Activated CD4-positive, alpha-beta T cell treated with anti-CD3 and anti-CD28 coated beads, Interleukin-2, amount 10 ng/mL, durations not matched to agents 24 days and 14 days (primary cell): ENCODE measurements around the gene EMC9. TPM values are rescaled to one million over a fixed set of nuclear protein-coding genes. Genes with fewer than 3 reads are reported as not detected.

ENCODE experiments used
- DNase-seq: peaks from one replicate; pipeline ENCODE4 v3.0.0; 2022
- H3K27ac Mint-ChIP-seq: one replicate; pipeline ENCODE4 v1.8.0; 2022; ENCODE audit warnings: mild to moderate bottlenecking, mixed read lengths
- H3K27me3 Mint-ChIP-seq: one replicate; pipeline ENCODE4 v1.8.0; 2022; ENCODE audit warnings: mixed read lengths
- H3K36me3 Mint-ChIP-seq: one replicate; pipeline ENCODE4 v1.8.0; 2022; ENCODE audit warnings: low read depth, mild to moderate bottlenecking, mixed read lengths
- H3K4me1 Mint-ChIP-seq: one replicate; pipeline ENCODE4 v1.8.0; 2021; ENCODE audit warnings: mixed read lengths
- H3K4me3 Mint-ChIP-seq: one replicate; pipeline ENCODE4 v1.8.0; 2022; ENCODE audit warnings: mild to moderate bottlenecking, moderate library complexity, mixed read lengths
- H3K9me3 Mint-ChIP-seq: one replicate; pipeline ENCODE4 v1.8.0; 2021; ENCODE audit warnings: mixed read lengths
- intact Hi-C: fragments of 100-400 bp; cut with micrococcal nuclease; formaldehyde crosslinking; loops from one replicate; pipeline ENCODE4 v1.15.1; 2023
- total RNA-seq: library from RNA; stranded (reverse); gene quantifications from 2 replicates; pipeline ENCODE4 v1.2.3, GENCODE V29; 2022

The EMC9 gene
- total RNA-seq, 1 donor from 2014 or later: 26.6 TPM

DNA sequence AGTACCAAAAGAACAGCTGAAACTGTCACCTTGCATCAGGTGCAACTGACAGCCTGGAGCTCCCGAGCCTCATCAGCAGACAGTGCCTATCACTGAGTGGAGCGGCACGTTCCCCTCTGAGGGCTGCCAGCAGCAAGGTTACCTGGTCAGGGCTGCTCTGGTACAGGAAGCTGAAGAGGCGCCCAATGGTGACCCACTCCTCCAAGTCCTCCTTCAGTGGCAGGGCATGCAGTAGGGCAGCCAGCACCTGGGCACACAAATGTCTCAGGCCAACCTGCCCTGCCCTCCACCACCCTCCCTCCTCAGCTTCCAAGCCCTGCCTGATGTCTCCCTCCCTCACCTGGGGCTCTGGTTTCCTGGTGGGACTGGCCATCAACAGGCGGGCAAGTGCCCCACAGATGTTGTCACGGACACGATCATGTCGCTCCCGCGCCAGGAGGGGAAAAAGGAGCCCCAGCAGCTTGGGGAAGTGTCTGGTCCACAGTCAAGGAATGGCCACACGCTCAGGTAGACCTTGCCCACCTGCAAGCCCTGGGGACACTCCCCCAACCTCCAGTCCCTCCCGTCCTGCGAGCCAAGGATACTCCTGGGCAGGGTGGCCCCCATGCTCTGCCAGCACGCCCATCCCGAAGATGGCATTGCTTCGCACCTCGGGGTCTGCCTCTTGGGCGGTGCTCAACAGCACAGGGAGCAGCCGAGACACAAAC is 40.1 kb upstream of the EMC9 start:
- Mint-ChIP-seq H3K4me3 (no peak overlapping the region), H3K36me3 (peaks cover 70% of the 10 kb centered on the region), H3K9me3 (no peaks in the 10 kb centered on the region), H3K27me3 (no peaks in the 10 kb centered on the region), H3K4me1 (peaks cover 5% of the 10 kb centered on the region), H3K27ac (no peak overlapping the region)
- DNase-seq: peak; percentile 60
- intact Hi-C loops: no loop called here

DNA sequence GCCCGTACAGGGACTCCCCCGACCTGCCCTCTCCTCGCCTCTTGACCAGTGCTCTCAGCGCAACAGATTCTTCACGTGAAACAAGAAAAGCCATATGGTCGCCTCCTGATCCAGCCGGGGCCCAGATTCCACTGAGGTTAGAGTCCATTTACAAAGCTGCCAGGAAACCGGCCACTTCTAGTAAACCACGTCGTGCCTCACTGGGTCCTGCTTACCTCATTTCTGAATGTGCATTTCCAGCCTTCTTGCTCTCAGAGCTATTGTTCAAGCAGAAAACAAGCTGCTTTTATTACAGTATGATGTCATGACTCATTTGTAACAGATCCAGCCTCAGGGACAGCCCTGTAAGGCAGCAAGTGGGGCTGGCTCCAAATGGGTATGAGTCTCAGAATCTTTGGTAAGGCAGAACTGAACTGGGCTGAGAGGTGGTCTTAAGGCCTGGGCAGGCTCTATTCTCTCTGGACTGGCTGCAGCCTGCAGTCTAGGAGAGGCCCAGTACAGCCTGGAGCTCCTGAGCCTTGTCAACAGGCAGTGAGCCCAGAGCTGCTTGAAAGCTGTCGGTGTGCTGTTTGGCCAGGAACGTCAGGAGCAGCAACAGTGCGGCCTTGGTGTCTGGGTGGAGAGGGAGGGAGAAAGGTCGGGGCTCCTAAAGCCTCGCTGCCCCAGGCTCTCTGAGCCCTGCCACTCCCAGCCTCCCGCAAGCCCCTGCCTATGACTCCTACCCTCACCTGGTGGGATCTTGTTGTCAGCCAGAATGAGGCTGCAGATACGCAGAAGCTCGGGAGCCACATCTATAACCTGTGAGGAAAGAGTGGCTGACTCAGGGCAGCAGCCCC is 38.8 kb upstream of the EMC9 start:
- Mint-ChIP-seq H3K4me3 (no peak overlapping the region), H3K27me3 (no peaks in the 10 kb centered on the region), H3K27ac (peak overlapping the region; percentile 12), H3K4me1 (peaks cover 2% of the 10 kb centered on the region), H3K9me3 (no peaks in the 10 kb centered on the region), H3K36me3 (peaks cover 66% of the 10 kb centered on the region)
- DNase-seq: no peak
- intact Hi-C loops: no loop called here

GRCh38 chr14:24179294-24179960 is 38.0 kb upstream of the EMC9 start:
- H3K36me3 Mint-ChIP-seq: peaks cover 68% of the 10 kb centered on the region
- H3K27me3 Mint-ChIP-seq: no peaks in the 10 kb centered on the region
- peak; percentile 57 for DNase-seq
- no peaks in the 10 kb centered on the region for H3K9me3 Mint-ChIP-seq
- H3K4me1 Mint-ChIP-seq: peaks cover 5% of the 10 kb centered on the region
- peak overlapping the region; percentile 59 for H3K27ac Mint-ChIP-seq
- H3K4me3 Mint-ChIP-seq: no peak overlapping the region
- intact Hi-C loops: no loop called here

DNA sequence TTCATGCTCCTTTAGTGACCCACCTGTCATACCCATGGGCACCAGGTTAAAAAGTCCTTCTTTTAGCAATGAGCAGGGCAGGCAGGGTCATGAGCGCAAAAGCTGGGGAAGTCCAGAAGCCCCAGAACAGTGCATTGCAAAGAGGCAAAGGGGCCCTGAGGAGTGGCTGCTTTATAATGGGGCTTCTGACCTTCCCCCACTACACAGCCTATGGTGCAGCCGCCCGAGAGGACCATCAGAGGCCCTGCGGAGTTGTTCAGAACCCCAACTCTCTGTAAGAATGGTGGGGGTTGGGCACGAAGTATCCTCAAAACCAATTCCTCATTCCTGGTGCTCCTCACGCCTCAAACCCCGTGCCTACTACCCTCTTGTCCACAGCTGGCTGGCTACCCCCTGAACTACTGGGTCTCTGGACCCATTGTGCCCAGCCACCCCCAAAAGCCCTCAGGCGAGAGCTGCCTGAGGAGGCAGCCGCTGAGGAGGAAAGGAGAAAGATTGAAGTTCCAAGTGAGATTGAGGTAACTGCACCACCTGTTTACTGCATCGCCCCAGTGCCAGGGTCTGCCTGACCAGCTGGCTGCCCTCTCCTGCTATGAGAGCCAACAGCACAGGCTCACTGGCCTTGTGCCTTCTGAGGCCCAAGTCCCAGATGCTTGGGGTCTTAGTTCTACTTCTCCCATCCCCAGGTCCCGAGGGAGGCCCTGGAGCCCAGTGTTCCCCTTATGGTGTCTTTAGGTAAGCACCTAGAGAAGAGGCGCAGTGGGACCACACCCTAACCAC is 37.2 kb upstream of the EMC9 start:
- Mint-ChIP-seq H3K27ac (no peak overlapping the region), H3K9me3 (no peaks in the 10 kb centered on the region), H3K4me3 (no peak overlapping the region), H3K4me1 (peaks cover 5% of the 10 kb centered on the region), H3K36me3 (peaks cover 66% of the 10 kb centered on the region), H3K27me3 (no peaks in the 10 kb centered on the region)
- DNase-seq: peak; percentile 55
- intact Hi-C loops: no loop called here

GRCh38 chr14:24177891-24178290 is 36.5 kb upstream of the EMC9 start:
- H3K4me1 Mint-ChIP-seq: peaks cover 5% of the 10 kb centered on the region
- no peak for DNase-seq
- H3K4me3 Mint-ChIP-seq: no peak overlapping the region
- H3K27me3 Mint-ChIP-seq: no peaks in the 10 kb centered on the region
- peaks cover 67% of the 10 kb centered on the region for H3K36me3 Mint-ChIP-seq
- intact Hi-C loops: no loop called here
- no peak overlapping the region for H3K27ac Mint-ChIP-seq
- no peaks in the 10 kb centered on the region for H3K9me3 Mint-ChIP-seq

DNA sequence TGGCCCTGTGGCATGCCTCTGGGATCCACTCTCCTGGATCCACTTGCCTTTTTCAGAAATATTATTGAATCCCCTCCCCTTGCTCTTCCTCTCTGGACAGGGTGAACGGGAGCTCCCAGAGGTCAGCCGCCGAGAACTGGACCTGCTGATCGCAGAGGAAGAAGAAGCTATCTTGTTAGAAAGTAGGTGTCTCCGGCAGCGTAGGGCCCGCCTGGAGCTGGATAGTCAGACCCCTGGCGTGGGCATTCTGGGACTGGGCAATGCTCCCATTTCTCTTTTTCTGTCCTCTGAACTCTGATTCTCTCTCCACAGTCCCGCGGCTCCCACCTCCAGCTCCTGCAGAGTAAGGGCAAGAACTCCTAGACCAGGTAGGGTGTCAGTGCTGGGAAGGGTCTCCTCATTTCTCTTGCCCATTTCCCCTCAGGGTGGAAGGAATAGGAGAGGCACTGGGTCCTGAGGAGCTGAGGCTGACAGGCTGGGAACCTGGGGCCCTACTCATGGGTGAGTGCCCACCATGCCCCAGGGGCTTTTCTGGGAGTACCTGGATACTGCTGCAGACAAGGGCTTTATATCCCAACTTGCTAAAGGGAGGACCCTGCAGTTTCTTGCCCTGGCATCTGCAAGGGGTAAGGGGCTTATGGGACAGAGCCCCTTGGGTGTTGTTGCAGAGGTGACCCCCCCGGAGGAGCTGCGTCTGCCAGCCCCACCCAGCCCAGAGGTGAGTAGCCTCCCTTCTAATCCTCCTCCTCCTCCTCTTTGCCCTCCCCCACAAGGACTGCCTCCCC is 35.8 kb upstream of the EMC9 start:
- Mint-ChIP-seq H3K4me1 (peaks cover 5% of the 10 kb centered on the region), H3K4me3 (no peak overlapping the region), H3K36me3 (peaks cover 63% of the 10 kb centered on the region), H3K27ac (no peak overlapping the region), H3K9me3 (no peaks in the 10 kb centered on the region), H3K27me3 (no peaks in the 10 kb centered on the region)
- no peak for DNase-seq
- intact Hi-C loops: no loop called here

GRCh38 chr14:24176599-24176998 is 35.2 kb upstream of the EMC9 start:
- Mint-ChIP-seq H3K27me3 (no peaks in the 10 kb centered on the region), H3K4me1 (peaks cover 5% of the 10 kb centered on the region), H3K4me3 (no peak overlapping the region), H3K36me3 (peaks cover 61% of the 10 kb centered on the region), H3K27ac (no peak overlapping the region), H3K9me3 (no peaks in the 10 kb centered on the region)
- no peak for DNase-seq
- intact Hi-C loops: no loop called here

DNA sequence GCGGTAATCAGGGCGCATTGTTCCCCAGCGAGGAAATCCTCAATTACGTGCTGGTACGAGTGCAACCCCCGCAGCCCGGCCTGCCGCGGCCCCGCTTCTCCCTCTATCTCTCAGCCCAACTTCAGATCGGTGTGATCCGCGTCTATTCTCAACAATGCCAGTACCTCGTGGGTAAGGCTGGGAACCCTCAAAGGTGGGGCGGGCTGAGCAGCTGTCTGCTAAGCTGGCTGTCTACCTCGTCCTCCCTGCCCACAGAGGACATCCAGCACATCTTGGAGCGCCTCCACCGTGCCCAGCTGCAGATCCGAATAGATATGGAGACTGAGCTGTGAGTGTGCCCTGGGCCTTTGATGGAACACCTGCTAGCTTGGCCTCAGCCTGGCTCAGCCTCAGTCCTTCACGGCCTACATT is 31.5 kb upstream of the EMC9 start:
- intact Hi-C loops: no loop called here
- no peaks in the 10 kb centered on the region for H3K27me3 Mint-ChIP-seq
- no peak for DNase-seq
- peak overlapping the region; percentile 22 for H3K27ac Mint-ChIP-seq
- no peak overlapping the region for H3K4me3 Mint-ChIP-seq
- H3K4me1 Mint-ChIP-seq: peaks cover 20% of the 10 kb centered on the region
- H3K9me3 Mint-ChIP-seq: no peaks in the 10 kb centered on the region
- peaks cover 61% of the 10 kb centered on the region for H3K36me3 Mint-ChIP-seq

- H3K36me3 Mint-ChIP-seq: peaks cover 61% of the 10 kb centered on the region
- DNase-seq: no peak
- H3K4me1 Mint-ChIP-seq: peaks cover 23% of the 10 kb centered on the region
- no peaks in the 10 kb centered on the region for H3K27me3 Mint-ChIP-seq
- H3K4me3 Mint-ChIP-seq: no peak overlapping the region
- H3K27ac Mint-ChIP-seq: no peak overlapping the region
- no peaks in the 10 kb centered on the region for H3K9me3 Mint-ChIP-seq
- intact Hi-C loops: no loop called here
Observed at GRCh38 chr14:24172261-24172860, 31.0 kb upstream of the EMC9 start.

DNA sequence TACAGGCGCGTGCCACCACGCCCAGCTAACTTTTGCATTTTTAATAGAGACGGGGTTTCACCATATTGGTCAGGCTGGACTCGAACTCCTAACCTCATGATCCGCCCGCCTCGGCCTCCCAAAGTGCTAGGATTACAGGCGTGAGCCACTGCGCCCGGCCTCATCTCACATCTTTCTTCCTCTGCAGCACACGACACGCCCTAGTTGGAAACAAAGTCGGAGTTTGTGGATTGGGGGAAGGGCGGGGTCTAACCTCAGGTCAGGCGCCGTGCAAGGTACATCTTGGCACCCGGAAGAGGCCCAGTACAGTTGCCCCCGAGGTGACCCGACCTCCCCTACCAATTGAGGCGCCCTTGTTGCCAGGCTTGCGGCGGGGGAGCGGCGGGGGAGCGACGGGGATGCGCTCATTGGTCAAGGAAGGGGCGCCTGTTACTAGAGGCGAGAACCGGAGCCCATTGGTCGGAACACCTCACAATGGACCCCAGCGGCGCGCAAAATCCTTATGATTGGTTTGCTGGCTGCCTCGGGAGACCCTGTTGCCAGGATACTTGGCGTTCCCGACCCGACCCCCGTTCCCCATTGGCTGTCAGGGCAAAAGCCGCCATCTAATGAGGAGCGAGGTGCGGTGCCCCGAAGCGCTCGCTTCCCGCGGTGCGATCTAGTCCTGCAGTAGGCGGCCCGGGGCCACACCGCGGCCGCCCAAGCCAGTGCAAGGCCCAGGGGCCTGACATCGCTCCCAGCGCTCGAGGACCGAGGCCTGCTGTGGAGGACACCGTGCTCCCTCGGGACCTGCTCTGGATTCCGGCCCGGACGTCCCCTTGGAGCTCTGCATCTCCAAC is 30.2 kb upstream of the EMC9 start, which contains the start of gene REC8:
REC8 (plus strand) TSS at position 659 of the 839 bp plus-strand sequence. CDS start 473 bp downstream, outside the sequence.
- Mint-ChIP-seq H3K4me1 (peaks cover 26% of the 10 kb centered on the region), H3K27me3 (no peaks in the 10 kb centered on the region), H3K36me3 (peaks cover 58% of the 10 kb centered on the region), H3K27ac (peak within 1 kb of the TSS; percentile 83), H3K4me3 (peak within 1 kb of the TSS; percentile 72), H3K9me3 (no peaks in the 10 kb centered on the region)
- intact Hi-C loops: no loop called here
- DNase-seq: peak; percentile 76

DNA sequence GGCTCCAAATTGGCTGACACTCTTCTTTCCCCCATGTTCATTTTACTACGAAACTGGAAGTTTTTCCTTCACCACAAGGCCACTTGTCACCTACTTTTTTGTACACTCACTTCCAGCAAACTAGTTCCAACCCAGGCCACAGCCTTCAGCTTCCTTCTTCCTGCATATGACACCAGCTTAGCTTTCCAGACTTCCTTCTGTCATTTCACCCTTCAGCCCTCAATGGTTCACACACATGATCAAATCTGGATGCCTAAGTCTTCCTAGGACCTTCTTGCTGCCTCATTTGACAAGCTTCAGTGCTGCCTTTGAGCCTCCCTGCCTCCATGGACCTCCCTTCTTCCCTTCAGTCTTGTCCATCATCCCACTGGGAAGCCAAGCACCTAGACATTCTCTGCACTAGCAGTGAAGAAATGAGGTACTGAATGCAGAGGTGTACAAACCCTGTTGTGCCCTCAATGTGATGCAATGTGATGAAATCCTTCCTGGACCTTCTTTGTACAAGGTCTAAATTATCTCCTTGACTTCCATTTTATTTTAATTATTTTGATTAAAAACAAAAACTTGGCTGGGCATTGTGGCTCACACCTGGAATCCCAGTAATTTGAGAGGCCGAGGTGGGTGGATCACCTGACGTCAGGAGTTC is 26.2 kb upstream of the EMC9 start:
- Mint-ChIP-seq H3K9me3 (no peaks in the 10 kb centered on the region), H3K27me3 (no peaks in the 10 kb centered on the region), H3K36me3 (peaks cover 77% of the 10 kb centered on the region), H3K27ac (peak overlapping the region; percentile 79), H3K4me3 (no peak overlapping the region), H3K4me1 (peaks cover 50% of the 10 kb centered on the region)
- no peak for DNase-seq
- intact Hi-C loops: no loop called here
